GM12872 (cell line): ENCODE data around the gene ISLR.

Source experiments
- CTCF ChIP-seq: IDR thresholded peaks from 3 replicates; pipeline ENCODE4 v1.5.1; 2011; ENCODE audit warnings: low read depth, mild to moderate bottlenecking, low read length, moderate library complexity; ENCODE audit not compliant: insufficient read depth

Gene ISLR

GRCh38 chr15:74196175-74196574 lies 22.7 kb downstream of the ISLR start:
- no peak for TF ChIP-seq CTCF

- no peak for TF ChIP-seq CTCF
These were observed 23.9 kb downstream of the ISLR start for GRCh38 chr15:74197176-74197965.

GRCh38 chr15:74199297-74199652 lies 25.8 kb downstream of the ISLR start:
- no peak for TF ChIP-seq CTCF

GRCh38 chr15:74200412-74200815 lies 26.9 kb downstream of the ISLR start:
- TF ChIP-seq CTCF: no peak

GRCh38 chr15:74200871-74201419 lies 27.4 kb downstream of the ISLR start:
- no peak for TF ChIP-seq CTCF

GRCh38 chr15:74201710-74202420 lies 28.4 kb downstream of the ISLR start:
- TF ChIP-seq CTCF: no peak
